Measurements from ENCODE around the gene ARX.

DNA sequence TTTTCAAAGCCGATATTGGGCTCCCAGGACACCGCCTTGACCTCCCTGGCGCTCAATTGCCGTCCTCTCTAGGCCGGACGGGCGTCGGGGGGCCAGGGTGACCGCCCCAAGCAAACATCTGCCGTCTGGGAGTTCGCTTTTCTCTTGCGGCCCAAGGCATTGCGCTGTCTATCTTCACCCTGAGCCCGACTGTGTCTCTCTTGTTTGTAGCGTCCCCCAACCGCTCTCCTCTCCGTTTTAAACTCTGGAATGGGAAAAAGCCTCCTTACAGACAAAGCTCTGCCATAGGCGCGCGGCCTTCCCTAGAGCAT lies 551 bp upstream of the ARX start:
- TF ChIP-seq EZH2 (IDR thresholded peaks at IDR 0.05; ENCODE audit: insufficient read depth, poor library complexity, severe bottlenecking): no peak
- no peak for TF ChIP-seq EZH2phosphoT487 (IDR thresholded peaks at IDR 0.05; ENCODE audit: insufficient read depth, low read depth)

Data from GM23248 (cell line).